ENCODE measurements around the gene PYROXD2. TPM values are rescaled to one million over a fixed set of nuclear protein-coding genes. Genes with fewer than 3 reads are reported as not detected.

The PYROXD2 gene
- total and polyA plus RNA-seq, 9 donors: 4.6 to 14.1 (median 10.0) TPM

GRCh38 chr10:98394851-98395440, 20.0 kb downstream of the PYROXD2 start:
- intact Hi-C loops (cut with DNase I): no loop called here
- Histone ChIP-seq H3K27me3 (no peaks in the 10 kb centered on the region), H3K9me3 (no peaks in the 10 kb centered on the region), H3K36me3 (no peaks in the 10 kb centered on the region), H3K27ac (no peak overlapping the region), H3K4me3 (no peak overlapping the region), H3K4me1 (ENCODE audit: insufficient read depth) (peaks cover 2% of the 10 kb centered on the region)
- no peak for TF ChIP-seq CTCF (IDR thresholded peaks at IDR 0.05)
- TF ChIP-seq EP300 (IDR thresholded peaks at IDR 0.05): no peak
- TF ChIP-seq POLR2A (IDR thresholded peaks at IDR 0.05): no peak
- no peak for DNase-seq
- WGBS, 3 donors: 81 to 86% (median 83%) methylated on average over 8 of the region's 8 CpGs

GRCh38 chr10:98391578-98391991, 23.4 kb downstream of the PYROXD2 start:
- TF ChIP-seq CTCF (IDR thresholded peaks at IDR 0.05) (no peak), EP300 (IDR thresholded peaks at IDR 0.05) (no peak), POLR2A (IDR thresholded peaks at IDR 0.05) (no peak)
- DNase-seq: peak; percentile 48 to 75 (median 56)
- intact Hi-C loops (cut with DNase I): no loop called here
- 17 to 21% (median 20%) methylated on average over 8 of the region's 8 CpGs for WGBS, 3 donors
- no peaks in the 10 kb centered on the region for H3K9me3 ChIP-seq
- no peak overlapping the region for H3K4me3 ChIP-seq
- no peaks in the 10 kb centered on the region for H3K36me3 ChIP-seq
- H3K27ac ChIP-seq: no peak overlapping the region
- peaks cover 2% of the 10 kb centered on the region for H3K4me1 ChIP-seq (ENCODE audit: insufficient read depth)
- no peaks in the 10 kb centered on the region for H3K27me3 ChIP-seq

GRCh38 chr10:98391065-98391464, 23.9 kb downstream of the PYROXD2 start:
- WGBS, 3 donors: 86 to 91% (median 90%) methylated on average over 7 of the region's 7 CpGs
- no peak for DNase-seq
- no peaks in the 10 kb centered on the region for H3K36me3 ChIP-seq
- H3K9me3 ChIP-seq: no peaks in the 10 kb centered on the region
- intact Hi-C loops (cut with DNase I): no loop called here
- H3K27me3 ChIP-seq: no peaks in the 10 kb centered on the region
- H3K4me1 ChIP-seq (ENCODE audit: insufficient read depth): peaks cover 2% of the 10 kb centered on the region
- no peak overlapping the region for H3K4me3 ChIP-seq
- no peak overlapping the region for H3K27ac ChIP-seq
- TF ChIP-seq POLR2A (IDR thresholded peaks at IDR 0.05) (no peak), EP300 (IDR thresholded peaks at IDR 0.05) (no peak), CTCF (IDR thresholded peaks at IDR 0.05) (no peak)

GRCh38 chr10:98390406-98390805, 24.6 kb downstream of the PYROXD2 start:
- no peak for DNase-seq
- no peak overlapping the region for H3K27ac ChIP-seq
- TF ChIP-seq CTCF (IDR thresholded peaks at IDR 0.05): no peak
- no peak for TF ChIP-seq EP300 (IDR thresholded peaks at IDR 0.05)
- no peak for TF ChIP-seq POLR2A (IDR thresholded peaks at IDR 0.05)
- no peaks in the 10 kb centered on the region for H3K27me3 ChIP-seq
- H3K4me1 ChIP-seq (ENCODE audit: insufficient read depth): peaks cover 2% of the 10 kb centered on the region
- H3K9me3 ChIP-seq: no peaks in the 10 kb centered on the region
- 95 to 99% (median 96%) methylated on average over 4 of the region's 4 CpGs for WGBS, 3 donors
- no peaks in the 10 kb centered on the region for H3K36me3 ChIP-seq
- intact Hi-C loops (cut with DNase I): no loop called here
- H3K4me3 ChIP-seq: no peak overlapping the region
